BJ (cell line): Measurements from ENCODE around the gene ZYX. TPM values are rescaled to one million over a fixed set of nuclear protein-coding genes. Genes with fewer than 3 reads are reported as not detected.

Experiments used
- CTCF ChIA-PET: fragments of 350-600 bp; formaldehyde crosslinking; extraction: SDS; loops from one replicate; lab custom pipeline; 2021; ENCODE audit warnings: antibody characterized with exemption, inconsistent platforms; lab: Yijun Ruan, JAX
- POLR2A ChIA-PET: fragments of 300-600 bp; sonication (Branson Sonifier 250); formaldehyde crosslinking; extraction: SDS; loops from one replicate; lab custom pipeline; 2021; ENCODE audit warnings: antibody characterized with exemption; lab: Charles Lee
- DNase-seq: peaks from one replicate; pipeline ENCODE4 v3.0.0-alpha.2; 2011; ENCODE audit warnings: low read depth
- H3K27me3 ChIP-seq: 2 replicates; pipeline ENCODE4 v1.6.0; 2011; ENCODE audit warnings: low read length; ENCODE audit not compliant: control insufficient read depth, insufficient read depth
- H3K36me3 ChIP-seq: 2 replicates; pipeline ENCODE4 v1.5.1; 2011; ENCODE audit warnings: low read length; ENCODE audit not compliant: control insufficient read depth, insufficient read depth
- H3K4me3 ChIP-seq: 2 replicates; pipeline ENCODE4 v1.5.1; 2011; ENCODE audit warnings: low read depth, mild to moderate bottlenecking, control low read depth, low read length
- polyA plus RNA-seq: library from polyadenylated mRNA; depleted of rRNA; stranded (reverse); fragments of >200 nt; gene quantifications from 2 replicates; pipeline ENCODE4 v1.2.3, GENCODE V29; 2011
- TF ChIP-seq, protein P1 (sequence below): IDR thresholded peaks from 2 replicates; pipeline ENCODE4 v1.5.1; 2011; ENCODE audit warnings: low read depth, mild to moderate bottlenecking, control low read depth, inconsistent platforms, low read length, moderate library complexity; ENCODE audit not compliant: insufficient read depth

The ZYX gene
- polyA plus RNA-seq, 1 experiment = 69.9 TPM

DNA sequence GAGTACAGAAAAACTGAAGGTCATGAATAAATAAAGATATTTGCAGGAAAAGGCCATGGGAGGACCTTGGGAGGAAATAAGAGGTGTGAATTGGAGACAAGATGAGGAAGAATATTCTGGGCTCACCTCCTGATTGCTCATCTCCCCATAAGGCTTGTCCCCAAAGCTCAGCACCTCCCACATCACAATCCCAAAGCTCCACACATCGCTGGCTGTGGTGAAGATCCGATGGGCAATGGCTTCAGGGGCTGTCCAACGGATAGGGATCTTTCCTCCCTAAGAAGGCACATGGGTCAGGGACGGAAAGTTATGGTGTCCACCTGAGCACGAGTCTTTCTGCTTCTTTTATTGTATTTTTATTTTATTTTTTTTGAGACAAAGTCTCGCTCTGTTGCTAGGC, 12.9 kb downstream of the ZYX start:
- ChIA-PET POLR2A (interaction anchor here (0.5 kb wide), 1 partner anchor 98 kb away, joined by 6 read pairs; no protein-coding TSS in a partner anchor), CTCF (interaction anchor here (1.9 to 2.7 kb wide), 3 partner anchors 10 to 154 kb away, joined by 6 to 12 read pairs (median 6); no protein-coding TSS in a partner anchor)
- Histone ChIP-seq H3K27me3 (no peaks in the 10 kb centered on the region), H3K36me3 (peaks cover 23% of the 10 kb centered on the region), H3K4me3 (no peak overlapping the region)
- no peak for DNase-seq
- TF ChIP-seq, protein P1, sequence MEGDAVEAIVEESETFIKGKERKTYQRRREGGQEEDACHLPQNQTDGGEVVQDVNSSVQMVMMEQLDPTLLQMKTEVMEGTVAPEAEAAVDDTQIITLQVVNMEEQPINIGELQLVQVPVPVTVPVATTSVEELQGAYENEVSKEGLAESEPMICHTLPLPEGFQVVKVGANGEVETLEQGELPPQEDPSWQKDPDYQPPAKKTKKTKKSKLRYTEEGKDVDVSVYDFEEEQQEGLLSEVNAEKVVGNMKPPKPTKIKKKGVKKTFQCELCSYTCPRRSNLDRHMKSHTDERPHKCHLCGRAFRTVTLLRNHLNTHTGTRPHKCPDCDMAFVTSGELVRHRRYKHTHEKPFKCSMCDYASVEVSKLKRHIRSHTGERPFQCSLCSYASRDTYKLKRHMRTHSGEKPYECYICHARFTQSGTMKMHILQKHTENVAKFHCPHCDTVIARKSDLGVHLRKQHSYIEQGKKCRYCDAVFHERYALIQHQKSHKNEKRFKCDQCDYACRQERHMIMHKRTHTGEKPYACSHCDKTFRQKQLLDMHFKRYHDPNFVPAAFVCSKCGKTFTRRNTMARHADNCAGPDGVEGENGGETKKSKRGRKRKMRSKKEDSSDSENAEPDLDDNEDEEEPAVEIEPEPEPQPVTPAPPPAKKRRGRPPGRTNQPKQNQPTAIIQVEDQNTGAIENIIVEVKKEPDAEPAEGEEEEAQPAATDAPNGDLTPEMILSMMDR = no peak

DNA sequence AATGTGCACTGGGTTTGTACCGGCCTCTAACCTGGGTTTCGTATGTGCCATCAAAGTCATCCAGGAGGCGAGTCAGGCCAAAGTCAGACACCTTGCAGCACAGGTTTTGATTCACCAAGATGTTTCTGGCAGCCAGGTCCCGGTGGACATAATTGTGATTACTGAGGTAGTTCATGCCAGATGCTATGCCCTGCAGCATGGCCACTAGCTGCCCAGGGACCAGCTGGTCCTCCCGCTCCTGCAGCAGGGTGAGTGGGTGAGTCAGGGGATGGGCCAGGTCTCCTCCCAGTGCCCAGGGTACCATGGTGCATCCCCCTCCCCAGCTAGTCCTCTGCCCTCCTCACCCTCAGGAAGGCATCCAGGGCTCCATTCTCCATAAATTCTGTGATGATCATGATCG, 13.6 kb downstream of the ZYX start:
- TF ChIP-seq, protein P1 = no peak
- CTCF ChIA-PET = interaction anchor here (0.6 to 2.7 kb wide), 4 partner anchors 10 to 81 kb away, joined by 3 to 12 read pairs (median 5); no protein-coding TSS in a partner anchor
- no peaks in the 10 kb centered on the region for H3K27me3 ChIP-seq
- no peak overlapping the region for H3K4me3 ChIP-seq
- DNase-seq = no peak
- POLR2A ChIA-PET = no interaction called here
- peaks cover 18% of the 10 kb centered on the region for H3K36me3 ChIP-seq

DNA sequence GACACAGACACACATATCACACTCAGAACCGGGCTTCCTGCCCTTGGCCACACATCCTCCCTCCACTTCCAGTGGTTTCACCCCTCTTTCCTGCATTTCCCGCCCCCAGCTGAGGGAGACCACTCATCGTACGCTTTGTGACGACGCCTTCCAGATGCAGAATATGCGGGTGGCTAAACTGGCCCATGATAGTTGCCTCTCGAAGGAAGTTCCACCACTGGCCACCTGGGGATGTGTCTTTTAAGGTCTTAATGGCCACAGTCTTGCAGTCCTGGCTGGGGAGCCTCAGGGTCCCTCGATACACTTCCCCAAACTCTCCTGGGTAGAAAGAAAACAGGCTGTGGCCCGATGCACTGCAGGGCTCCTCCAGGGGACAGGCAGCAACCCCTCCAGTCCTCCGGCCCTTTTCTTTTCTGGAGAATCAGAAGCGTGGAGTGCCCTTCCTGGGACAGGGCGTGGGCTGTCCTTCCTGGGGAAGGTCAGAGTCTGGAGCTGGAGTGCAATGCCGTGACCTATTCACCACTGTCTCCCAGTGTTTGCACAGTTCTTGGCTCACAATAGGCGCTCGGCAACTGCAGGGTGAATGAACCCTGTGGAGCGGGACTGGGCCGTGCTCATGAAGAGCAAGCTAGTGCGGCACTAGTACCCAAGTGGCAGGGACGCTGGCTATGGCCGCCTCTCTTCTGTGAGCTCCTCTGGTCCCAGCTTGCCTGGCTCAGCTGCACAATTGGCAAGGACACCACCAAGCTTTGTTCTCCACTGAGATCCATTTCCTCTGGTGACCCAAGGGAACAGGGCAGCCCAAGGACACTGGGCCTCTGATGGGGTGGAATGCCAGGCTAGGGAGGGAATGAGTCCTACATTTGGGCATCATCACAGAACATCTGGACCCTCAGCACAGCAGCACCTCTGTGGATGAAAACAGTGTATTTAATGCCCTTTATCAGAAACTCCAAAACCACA, 14.3 kb downstream of the ZYX start:
- ChIA-PET CTCF (interaction anchor here (0.6 to 2.6 kb wide), 8 partner anchors 9 to 82 kb away, joined by 3 to 7 read pairs (median 4); no protein-coding TSS in a partner anchor), POLR2A (no interaction called here)
- peaks cover 12% of the 10 kb centered on the region for H3K36me3 ChIP-seq
- DNase-seq = no peak
- H3K4me3 ChIP-seq = no peak overlapping the region
- TF ChIP-seq, protein P1 = no peak
- H3K27me3 ChIP-seq = no peaks in the 10 kb centered on the region

DNA sequence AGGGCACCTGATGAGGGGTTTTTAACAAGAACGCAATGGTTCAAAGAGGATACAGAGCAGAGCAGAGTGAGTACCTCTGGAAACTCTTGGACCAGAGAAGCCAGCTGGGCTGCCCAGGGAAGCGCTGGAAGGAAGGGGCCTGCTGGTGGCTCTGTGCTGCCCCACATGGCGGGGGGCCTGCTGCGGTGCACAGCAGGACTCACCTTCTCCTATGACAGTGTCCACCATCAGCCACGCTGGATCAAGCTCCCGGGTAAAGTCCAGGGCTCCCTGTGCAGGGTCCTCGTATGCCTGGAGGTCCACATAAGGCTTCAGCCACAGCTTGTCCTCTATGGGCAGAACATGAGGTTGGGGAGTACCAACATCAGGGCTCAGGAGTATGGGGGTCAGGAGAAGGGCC, 15.0 kb downstream of the ZYX start:
- no peak for DNase-seq
- TF ChIP-seq, protein P1 = no peak
- H3K36me3 ChIP-seq = peaks cover 8% of the 10 kb centered on the region
- ChIA-PET CTCF (interaction anchor here (0.7 to 2.6 kb wide), 7 partner anchors 8 to 50 kb away, joined by 3 to 7 read pairs (median 4); no protein-coding TSS in a partner anchor), POLR2A (interaction anchor here (1.0 kb wide), 1 partner anchor 12 kb away, joined by 4 read pairs; no protein-coding TSS in a partner anchor)
- no peak overlapping the region for H3K4me3 ChIP-seq
- H3K27me3 ChIP-seq = no peaks in the 10 kb centered on the region
